HG03060 (cell line): ENCODE data around the gene MAP6.

Source experiments
- ATAC-seq: cut with Tn5 transposase; IDR thresholded peaks from one replicate; pipeline ENCODE4 v1.9.1; 2021; ENCODE audit warnings: low read depth, moderate number of reproducible peaks; ENCODE audit not compliant: unreplicated experiment

MAP6 gene

GRCh38 chr11:75633409-75634066, 35.3 kb downstream of the MAP6 start:
- ATAC-seq, result no peak

DNA sequence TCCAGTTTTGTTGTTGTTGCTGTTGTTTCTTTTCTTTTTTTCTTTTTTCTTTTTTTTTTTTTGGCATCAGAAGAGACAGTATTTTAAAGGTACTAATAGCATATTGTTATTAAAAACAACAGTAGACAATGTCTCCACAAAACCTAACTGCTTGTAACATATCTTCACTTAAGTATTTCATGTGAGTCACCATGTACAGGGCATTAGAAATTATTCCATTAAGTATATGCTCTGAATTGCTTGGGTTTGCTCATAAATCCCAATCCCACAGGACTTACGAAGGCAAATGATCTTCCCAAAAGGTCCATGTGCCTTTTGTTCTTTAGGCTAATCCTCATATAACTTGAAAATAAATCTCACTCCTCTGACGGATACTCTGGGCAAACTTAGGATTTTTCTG, 35.9 kb downstream of the MAP6 start:
- no peak for ATAC-seq

DNA sequence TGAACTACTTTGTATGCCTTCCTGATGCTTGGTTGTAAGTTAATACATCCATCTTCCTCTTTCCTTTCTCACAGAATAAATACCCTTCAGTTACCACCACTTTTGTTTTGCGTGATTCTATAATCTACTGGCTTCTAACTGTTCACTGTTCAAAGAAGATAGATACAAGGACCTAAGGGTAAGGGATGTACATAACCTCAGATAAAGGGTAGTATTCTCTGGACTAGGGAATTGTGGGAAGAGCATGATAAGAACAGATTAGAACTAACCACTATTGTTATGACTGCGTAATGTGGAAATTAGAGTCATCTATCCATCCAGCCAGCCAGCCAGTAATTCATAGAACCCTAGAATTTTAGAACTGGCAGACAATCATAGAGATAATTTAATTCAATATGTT, 36.4 kb downstream of the MAP6 start:
- ATAC-seq, result no peak

DNA sequence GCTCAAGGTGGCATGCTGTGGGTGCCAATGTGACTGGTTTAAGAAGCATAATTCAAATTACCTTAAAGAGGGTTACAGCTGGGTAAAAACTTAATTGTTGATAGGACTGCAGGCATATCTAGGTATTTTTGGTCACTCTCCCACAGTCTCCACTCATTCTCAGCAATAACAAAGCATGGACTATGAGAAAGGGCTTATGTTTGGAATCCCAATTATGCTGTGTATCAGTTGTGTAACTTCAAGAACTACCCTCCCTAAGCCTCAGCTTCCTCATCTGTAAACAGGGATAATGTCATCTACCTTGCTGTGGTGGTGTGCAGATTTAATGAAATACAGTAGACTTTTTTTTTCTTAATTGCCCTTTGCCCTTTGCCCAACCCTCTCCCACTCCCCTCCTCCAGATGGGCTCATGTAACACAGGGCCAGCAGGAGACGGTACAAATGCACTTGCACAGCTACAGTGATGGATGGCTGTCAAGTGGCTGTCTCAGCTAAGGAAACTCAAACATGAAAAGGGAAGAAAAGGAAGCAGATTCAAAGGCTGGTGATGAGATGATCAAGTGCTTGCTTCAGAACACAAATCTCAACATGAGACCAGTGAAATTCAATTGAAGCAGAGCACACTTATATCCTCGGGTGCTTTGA, 37.6 kb downstream of the MAP6 start:
- ATAC-seq, result no peak

GRCh38 chr11:75627906-75628668, 40.8 kb downstream of the MAP6 start:
- no peak for ATAC-seq

DNA sequence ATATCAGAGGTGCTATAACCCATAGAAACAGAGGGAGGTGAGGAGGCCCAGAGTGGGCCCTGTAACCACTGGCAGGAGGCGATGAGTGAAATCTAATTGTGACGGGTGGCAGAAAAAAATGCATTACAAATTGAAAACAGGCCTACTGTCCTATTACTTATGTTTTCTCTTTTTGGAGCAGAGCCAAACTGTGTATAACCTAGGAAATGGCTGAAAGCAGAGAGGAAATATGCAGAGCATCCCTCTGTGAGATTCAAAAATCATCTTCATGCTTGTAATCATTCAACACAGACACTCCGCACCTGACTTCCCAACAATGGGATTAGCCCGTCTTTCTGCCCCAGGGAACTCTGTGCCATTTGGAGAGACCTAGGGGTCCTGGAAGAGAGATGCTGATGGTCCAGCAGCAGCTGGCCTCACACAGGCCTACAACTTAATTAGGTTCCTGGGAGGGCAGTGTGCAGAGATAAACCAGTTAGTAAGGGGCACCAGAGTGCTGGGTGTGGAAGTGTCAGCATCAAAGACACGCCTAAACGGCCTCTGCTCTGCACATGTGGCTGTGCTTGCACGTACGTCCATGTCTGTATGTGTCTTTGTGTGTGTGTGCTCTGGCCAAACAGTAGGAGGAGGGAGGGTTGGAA, 41.8 kb downstream of the MAP6 start:
- ATAC-seq, result no peak

- no peak for ATAC-seq
Measured at GRCh38 chr11:75625991-75626888, 42.6 kb downstream of the MAP6 start.

DNA sequence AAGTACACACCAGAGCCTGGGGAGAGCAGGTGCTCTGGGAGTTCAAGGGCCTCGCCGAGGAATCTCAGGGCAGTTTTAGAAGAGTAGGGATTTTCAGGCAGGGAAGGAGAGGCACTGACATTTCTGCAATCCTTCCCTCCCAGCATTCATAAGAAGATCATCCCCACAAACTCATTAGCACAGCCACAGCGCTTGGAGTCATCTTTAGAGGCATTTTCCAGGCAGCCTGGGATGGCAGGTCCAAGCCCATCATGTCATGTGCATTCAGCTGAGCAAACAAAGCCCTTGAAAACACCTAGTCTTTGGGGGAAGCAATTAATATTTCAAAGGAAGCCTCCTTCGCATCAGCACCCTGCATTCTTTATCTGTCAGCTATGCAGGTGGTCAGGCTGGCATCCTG, 43.8 kb downstream of the MAP6 start:
- ATAC-seq, result no peak

DNA sequence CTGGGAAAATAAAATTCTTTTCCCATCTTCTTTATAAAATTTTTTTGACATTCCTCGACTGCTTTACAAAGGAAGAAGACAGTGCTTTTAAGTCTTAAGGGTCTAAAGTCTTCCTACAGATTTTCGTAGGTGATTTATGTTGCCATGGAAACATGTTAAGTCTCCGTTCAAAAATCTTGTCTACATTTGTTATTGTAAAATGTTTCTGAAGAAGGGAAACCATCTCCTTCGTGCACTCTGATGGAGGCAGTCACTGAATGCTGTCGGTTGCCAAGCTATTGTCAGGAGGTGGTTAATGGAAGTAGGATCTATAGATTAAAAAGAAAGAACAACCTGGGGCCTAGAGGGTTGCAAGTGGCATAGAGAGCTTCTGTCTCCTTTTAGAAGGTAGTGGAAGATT, 52.6 kb downstream of the MAP6 start:
- no peak for ATAC-seq

DNA sequence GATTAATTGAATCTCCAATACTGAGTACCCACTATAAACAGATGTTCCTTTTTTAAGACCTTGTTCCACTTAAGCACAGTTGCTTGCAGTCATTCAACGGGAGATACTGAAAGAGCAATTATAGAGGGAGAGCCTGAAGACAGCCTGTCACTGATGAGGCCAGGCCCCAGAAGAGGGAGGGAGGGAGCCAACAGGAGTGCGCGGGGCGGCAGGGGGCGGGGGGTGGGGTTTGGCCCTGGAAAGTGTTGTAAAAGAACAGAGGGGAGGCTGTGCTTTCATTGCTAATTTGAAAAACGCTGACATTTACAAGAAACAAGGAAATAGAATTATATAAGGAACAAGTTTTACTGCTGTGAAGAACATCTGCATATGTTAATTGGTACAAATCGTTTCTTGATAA, 53.1 kb downstream of the MAP6 start:
- ATAC-seq, result no peak

DNA sequence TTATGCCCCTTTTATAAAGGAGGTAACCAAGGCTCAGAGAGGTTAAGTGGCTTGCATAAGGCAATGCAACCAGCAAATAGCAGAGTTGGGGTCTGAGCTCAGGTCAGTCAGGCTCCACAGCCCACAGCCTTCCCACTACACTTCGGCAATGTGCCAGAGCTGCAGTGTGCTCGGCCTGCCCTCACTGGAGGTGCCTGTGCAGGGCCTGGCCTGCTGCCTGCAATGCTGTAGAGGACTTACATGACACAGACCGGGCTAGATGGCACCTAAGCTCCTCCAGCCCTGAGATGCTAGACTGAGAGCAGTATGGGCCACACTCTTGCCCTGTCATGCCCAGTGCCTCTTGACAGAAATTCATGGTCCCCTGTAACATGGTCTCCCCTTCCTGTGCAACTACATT, 57.0 kb downstream of the MAP6 start:
- no peak for ATAC-seq

- no peak for ATAC-seq
Measured at GRCh38 chr11:75606099-75606498, 62.7 kb downstream of the MAP6 start.

- ATAC-seq, result no peak
Measured at GRCh38 chr11:75603791-75604736, 64.8 kb downstream of the MAP6 start.

GRCh38 chr11:75602951-75603350, 65.9 kb downstream of the MAP6 start:
- ATAC-seq, result no peak

- no peak for ATAC-seq
Measured at GRCh38 chr11:75601494-75601893, 67.3 kb downstream of the MAP6 start.

- no peak for ATAC-seq
Measured at GRCh38 chr11:75600356-75600755, 68.5 kb downstream of the MAP6 start.

- ATAC-seq, result no peak
Measured at GRCh38 chr11:75598900-75599299, 69.9 kb downstream of the MAP6 start.

DNA sequence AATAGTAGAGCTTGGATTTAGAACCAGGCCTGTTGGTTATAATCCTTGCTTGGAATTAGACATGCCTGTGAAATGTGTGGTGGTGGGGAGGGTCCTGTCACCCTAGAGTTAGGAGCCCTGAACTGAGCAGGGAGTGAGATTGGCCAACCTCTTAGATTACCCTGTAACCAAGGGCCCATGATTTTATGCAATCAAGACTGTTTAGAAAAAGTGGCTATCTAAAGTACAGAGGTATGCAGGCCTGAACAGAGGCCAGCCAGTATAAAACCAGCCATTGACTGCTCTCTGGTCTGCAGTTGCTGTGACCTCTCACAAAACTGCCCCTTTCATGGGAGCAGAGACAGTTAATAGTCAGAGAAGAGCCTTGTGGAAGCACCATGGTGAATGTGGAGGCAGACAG, 70.6 kb downstream of the MAP6 start:
- ATAC-seq, result no peak

DNA sequence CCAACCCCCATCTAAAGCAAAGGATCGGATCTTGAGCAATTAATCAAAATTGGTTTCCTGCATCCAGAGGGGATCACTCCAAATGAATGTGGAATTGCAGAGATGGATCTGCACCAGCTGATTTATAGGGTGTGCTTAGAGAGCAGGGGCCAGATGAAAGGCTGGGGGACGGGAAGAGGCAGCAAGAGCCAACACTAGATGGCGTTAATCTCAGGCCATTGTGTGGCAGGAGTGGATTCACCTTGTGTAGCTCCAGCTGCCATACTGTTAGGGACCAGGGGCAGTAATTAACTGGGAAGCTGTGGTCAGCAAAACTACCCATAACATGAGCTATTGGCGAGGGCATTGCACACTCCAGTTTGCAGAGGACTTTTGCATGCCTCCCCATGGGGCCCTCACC, 71.2 kb downstream of the MAP6 start:
- no peak for ATAC-seq
